ENCODE data around the gene RRAS. TPM values are rescaled to one million over a fixed set of nuclear protein-coding genes. Genes with fewer than 3 reads are reported as not detected.

RRAS gene
- total RNA-seq, 4 donors from 2014 or later = 31.8 to 97.6 (median 58.2) TPM

GRCh38 chr19:49616945-49617344, 23.0 kb downstream of the RRAS start:
- no peak overlapping the region for H3K27ac ChIP-seq
- intact Hi-C loops (cut with DNase I; ENCODE audit: low total_unique reads) (no loop called here), in situ Hi-C loops (cut with MboI; ENCODE audit: low pct_ligation_motif_present in 1 of 4, low pct_unique_long_range_greater_than_20kb in 1 of 4, low sequenced_read_pairs in 3 of 4) (no loop called here)
- 87 to 93% methylated on average over 4 to 7 of the region's 7 CpGs for WGBS, 2 donors (ENCODE audit: low coverage in 1 of 2)
- DNase-seq = no peak
- H3K4me1 ChIP-seq = no peaks in the 10 kb centered on the region
- no peak overlapping the region for H3K4me3 ChIP-seq
- TF ChIP-seq POLR2A (IDR thresholded peaks at IDR 0.05) = no peak
- no peak for TF ChIP-seq POLR2AphosphoS5 (IDR thresholded peaks at IDR 0.05)
- TF ChIP-seq, protein P1, sequence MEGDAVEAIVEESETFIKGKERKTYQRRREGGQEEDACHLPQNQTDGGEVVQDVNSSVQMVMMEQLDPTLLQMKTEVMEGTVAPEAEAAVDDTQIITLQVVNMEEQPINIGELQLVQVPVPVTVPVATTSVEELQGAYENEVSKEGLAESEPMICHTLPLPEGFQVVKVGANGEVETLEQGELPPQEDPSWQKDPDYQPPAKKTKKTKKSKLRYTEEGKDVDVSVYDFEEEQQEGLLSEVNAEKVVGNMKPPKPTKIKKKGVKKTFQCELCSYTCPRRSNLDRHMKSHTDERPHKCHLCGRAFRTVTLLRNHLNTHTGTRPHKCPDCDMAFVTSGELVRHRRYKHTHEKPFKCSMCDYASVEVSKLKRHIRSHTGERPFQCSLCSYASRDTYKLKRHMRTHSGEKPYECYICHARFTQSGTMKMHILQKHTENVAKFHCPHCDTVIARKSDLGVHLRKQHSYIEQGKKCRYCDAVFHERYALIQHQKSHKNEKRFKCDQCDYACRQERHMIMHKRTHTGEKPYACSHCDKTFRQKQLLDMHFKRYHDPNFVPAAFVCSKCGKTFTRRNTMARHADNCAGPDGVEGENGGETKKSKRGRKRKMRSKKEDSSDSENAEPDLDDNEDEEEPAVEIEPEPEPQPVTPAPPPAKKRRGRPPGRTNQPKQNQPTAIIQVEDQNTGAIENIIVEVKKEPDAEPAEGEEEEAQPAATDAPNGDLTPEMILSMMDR (IDR thresholded peaks at IDR 0.05) = no peak
- TF ChIP-seq EP300 (IDR thresholded peaks at IDR 0.05; ENCODE audit: low read depth) = no peak
- H3K9me3 ChIP-seq = no peaks in the 10 kb centered on the region
- no peaks in the 10 kb centered on the region for H3K27me3 ChIP-seq
- peaks cover 0 to 35% (median 16%) of the 10 kb centered on the region in 4 donors for H3K36me3 ChIP-seq

- Histone ChIP-seq H3K27me3 (no peaks in the 10 kb centered on the region), H3K27ac (no peak overlapping the region), H3K4me1 (no peaks in the 10 kb centered on the region), H3K4me3 (no peak overlapping the region), H3K9me3 (no peaks in the 10 kb centered on the region), H3K36me3 (peaks cover 0 to 35% (median 16%) of the 10 kb centered on the region in 4 donors)
- in situ Hi-C loops (cut with MboI; ENCODE audit: low pct_ligation_motif_present in 1 of 4, low pct_unique_long_range_greater_than_20kb in 1 of 4, low sequenced_read_pairs in 3 of 4) = no loop called here
- DNase-seq = no peak
- intact Hi-C loops (cut with DNase I; ENCODE audit: low total_unique reads) = no loop called here
- TF ChIP-seq POLR2AphosphoS5 (IDR thresholded peaks at IDR 0.05) (no peak), POLR2A (IDR thresholded peaks at IDR 0.05) (no peak)
- 97% methylated on average over 7 of the region's 7 CpGs; no CpG with 5 or more reads in 1 of the 2 donors for WGBS, 2 donors (ENCODE audit: low coverage in 1 of 2)
Observed at GRCh38 chr19:49616532-49616931, 23.4 kb downstream of the RRAS start.

DNA sequence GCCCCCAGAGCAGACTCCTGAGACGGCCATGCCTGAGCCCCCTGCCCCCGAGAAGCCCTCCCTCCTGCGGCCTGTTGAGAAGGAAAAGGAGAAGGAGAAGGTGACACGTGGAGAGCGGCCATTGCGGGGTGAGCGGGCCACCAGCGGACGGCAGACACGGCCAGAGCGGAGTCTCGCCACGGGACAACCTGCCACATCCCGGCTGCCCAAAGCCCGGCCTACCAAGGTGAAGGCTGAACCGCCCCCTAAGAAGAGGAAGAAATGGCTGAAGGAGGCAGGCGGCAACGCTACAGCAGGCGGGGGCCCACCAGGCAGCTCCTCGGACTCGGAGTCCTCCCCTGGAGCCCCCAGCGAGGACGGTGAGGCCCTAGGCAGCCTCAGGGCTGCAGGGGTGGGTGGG, 24.1 kb downstream of the RRAS start:
- in situ Hi-C loops (cut with MboI; ENCODE audit: low pct_ligation_motif_present in 1 of 4, low pct_unique_long_range_greater_than_20kb in 1 of 4, low sequenced_read_pairs in 3 of 4) (no loop called here), intact Hi-C loops (cut with DNase I; ENCODE audit: low total_unique reads) (no loop called here)
- Histone ChIP-seq H3K36me3 (peaks cover 0 to 35% (median 16%) of the 10 kb centered on the region in 4 donors), H3K27me3 (no peaks in the 10 kb centered on the region), H3K27ac (no peak overlapping the region), H3K4me1 (no peaks in the 10 kb centered on the region), H3K4me3 (no peak overlapping the region), H3K9me3 (no peaks in the 10 kb centered on the region)
- no peak for DNase-seq
- TF ChIP-seq EP300 (IDR thresholded peaks at IDR 0.05; ENCODE audit: low read depth) = no peak
- no peak for TF ChIP-seq POLR2AphosphoS5 (IDR thresholded peaks at IDR 0.05)
- TF ChIP-seq, protein P1 (IDR thresholded peaks at IDR 0.05) = no peak
- no peak for TF ChIP-seq POLR2A (IDR thresholded peaks at IDR 0.05)
- WGBS, 2 donors (ENCODE audit: low coverage in 1 of 2) = 95 to 100% methylated on average over 3 to 23 of the region's 23 CpGs

DNA sequence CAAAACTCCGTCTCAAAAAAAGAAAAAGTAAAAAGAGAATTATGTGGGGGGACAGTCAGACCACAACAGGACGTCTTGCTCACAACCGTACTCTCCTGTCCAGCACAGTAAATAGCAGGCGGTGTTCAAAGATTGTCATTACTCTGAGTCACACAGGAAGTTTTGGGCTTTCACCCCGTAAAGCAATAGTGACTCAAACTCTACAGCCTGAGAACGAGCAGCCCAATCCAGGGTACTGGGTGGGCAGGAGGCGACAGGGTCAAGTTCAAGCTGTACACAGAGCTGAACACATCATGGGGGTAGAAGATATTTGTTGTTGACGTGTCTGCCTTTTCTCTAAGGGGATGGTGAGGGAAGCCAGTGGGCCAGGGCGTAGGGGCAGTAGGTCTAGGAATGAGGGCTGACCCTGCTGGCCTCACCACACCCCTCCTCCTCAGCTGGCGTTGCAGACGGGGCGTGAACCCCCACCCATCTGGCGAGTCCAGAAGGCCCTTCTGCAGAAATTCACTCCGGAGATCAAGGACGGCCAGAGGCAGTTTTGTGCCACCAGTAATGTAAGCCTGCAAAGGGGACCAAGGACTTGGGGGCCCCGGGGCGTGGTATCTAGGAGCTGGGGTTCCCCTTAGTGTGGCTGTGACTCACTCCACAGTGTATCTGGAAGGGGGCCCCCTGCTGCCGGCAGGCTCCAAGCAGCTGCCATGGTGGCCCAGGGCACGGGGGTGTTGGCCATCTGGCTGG, 25.7 kb downstream of the RRAS start:
- no peak overlapping the region for H3K27ac ChIP-seq
- no peaks in the 10 kb centered on the region for H3K27me3 ChIP-seq
- intact Hi-C loops (cut with DNase I; ENCODE audit: low total_unique reads) = no loop called here
- no peak for TF ChIP-seq POLR2AphosphoS5 (IDR thresholded peaks at IDR 0.05)
- TF ChIP-seq, protein P1 (IDR thresholded peaks at IDR 0.05) = no peak
- TF ChIP-seq POLR2A (IDR thresholded peaks at IDR 0.05) = no peak
- no peak for TF ChIP-seq EP300 (IDR thresholded peaks at IDR 0.05; ENCODE audit: low read depth)
- H3K36me3 ChIP-seq = peaks cover 0 to 45% (median 14%) of the 10 kb centered on the region in 4 donors
- in situ Hi-C loops (cut with MboI; ENCODE audit: low pct_ligation_motif_present in 1 of 4, low pct_unique_long_range_greater_than_20kb in 1 of 4, low sequenced_read_pairs in 3 of 4) = no loop called here
- no peaks in the 10 kb centered on the region for H3K4me1 ChIP-seq
- no peak for DNase-seq
- 74 to 75% methylated on average over 9 to 19 of the region's 19 CpGs for WGBS, 2 donors (ENCODE audit: low coverage in 1 of 2)
- no peaks in the 10 kb centered on the region for H3K9me3 ChIP-seq
- H3K4me3 ChIP-seq = no peak overlapping the region
